Activated CD4-positive, alpha-beta T cell treated with anti-CD3 and anti-CD28 coated beads, Interleukin-2, Interleukin-6, amounts not matched to agents 100 ng/mL and 50 ng/mL, durations not matched to agents 16 hours and 8 hours (primary cell): Measurements from ENCODE around the gene ACTG2.

Experiments
- DNase-seq: peaks from one replicate; pipeline ENCODE4 v3.0.0-alpha.2; 2020

The ACTG2 gene

GRCh38 chr2:73915437-73915993 is 22.7 kb downstream of the ACTG2 start:
- no peak for DNase-seq

DNA sequence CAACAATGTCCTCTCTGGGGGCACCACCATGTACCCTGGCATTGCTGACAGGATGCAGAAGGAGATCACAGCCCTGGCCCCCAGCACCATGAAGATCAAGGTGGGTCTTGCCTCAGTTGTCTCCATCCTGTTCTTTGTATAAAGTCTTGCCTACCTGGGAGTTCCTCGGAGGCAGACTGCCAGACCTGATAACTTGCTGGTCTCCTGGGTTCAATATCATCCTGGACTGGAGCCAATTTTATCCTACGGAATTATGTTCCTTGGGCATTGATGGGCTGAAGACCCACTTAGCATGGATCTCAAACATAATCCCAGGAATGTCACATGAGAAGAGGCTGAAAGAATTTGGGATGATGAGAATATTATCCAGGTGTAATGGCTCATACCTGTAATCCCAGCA is 23.9 kb downstream of the ACTG2 start:
- no peak for DNase-seq

- no peak for DNase-seq
These were observed 24.5 kb downstream of the ACTG2 start for GRCh38 chr2:73917296-73917695.

GRCh38 chr2:73917696-73918207 is 24.9 kb downstream of the ACTG2 start:
- DNase-seq, result no peak

DNA sequence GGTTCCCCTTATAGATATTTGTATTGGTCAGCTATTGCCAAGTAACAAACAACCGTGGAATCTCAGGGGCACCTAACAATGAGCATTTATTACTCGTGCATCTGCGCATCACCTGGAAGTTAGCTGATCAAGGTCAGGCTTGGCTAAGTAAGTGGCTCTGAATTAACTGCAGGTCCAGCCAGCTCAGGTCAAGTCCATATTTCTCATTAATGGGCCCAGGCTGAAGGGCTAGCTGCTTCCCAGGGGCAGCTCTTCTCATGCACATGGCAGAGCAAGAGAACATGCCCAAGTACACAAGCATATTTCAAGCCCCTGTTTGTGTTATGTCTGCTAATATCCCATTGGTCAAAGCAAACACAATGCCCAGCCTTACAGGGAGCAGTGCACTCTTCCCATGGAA is 26.0 kb downstream of the ACTG2 start:
- DNase-seq, result no peak

DNA sequence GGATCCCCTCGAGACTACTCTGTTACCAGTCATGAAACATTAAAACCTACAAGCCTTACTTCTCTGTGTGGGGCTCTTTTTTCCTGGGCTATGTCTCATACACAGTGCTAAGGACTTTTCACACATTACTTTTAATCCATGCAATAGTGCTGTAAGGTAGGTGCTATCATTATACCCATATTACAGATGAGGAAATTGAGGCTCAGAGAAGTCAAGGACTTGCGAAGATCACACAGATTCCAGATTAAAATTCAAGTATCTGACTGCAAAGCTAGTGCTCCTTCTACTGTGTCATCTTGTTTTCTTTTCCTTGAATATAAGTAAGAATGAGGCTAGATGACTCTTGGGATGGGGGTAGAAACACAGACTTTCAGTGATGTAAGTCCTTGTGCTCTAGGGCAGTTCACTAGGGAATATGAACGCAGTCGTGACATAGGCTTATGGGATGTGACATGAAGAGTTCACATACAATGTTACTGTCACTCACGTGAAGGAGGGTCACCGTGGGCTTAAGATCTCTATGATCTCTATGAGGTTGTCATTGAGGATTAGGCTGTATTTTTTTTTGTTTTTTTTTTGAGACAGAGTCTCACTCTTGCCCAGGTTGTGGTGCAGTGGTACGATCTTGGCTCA is 26.9 kb downstream of the ACTG2 start:
- no peak for DNase-seq

- peak; percentile 23 for DNase-seq
These were observed 28.1 kb downstream of the ACTG2 start for GRCh38 chr2:73920577-73921545.

- DNase-seq, result no peak
These were observed 28.8 kb downstream of the ACTG2 start for GRCh38 chr2:73921581-73921980.

DNA sequence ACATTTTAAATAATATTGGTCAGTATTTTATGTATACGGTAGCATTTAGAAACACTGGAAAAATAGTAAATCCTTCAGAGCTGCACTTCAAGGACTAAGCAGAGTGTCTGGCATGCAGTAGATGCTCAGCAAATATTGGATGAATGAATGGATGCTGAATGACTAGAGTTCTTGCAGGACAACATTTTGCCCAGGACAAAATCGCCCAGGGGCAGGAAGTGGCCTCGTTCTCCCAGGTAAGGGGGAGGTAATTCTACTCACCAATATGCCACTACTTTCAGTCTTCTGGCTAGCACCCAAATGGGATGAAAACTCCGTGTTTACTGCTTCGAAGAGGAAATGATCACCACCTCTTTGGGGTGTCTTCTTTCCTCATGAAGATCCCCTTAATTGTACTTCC is 29.9 kb downstream of the ACTG2 start:
- DNase-seq, result no peak

- DNase-seq, result no peak
These were observed 32.4 kb downstream of the ACTG2 start for GRCh38 chr2:73925033-73925704.

DNA sequence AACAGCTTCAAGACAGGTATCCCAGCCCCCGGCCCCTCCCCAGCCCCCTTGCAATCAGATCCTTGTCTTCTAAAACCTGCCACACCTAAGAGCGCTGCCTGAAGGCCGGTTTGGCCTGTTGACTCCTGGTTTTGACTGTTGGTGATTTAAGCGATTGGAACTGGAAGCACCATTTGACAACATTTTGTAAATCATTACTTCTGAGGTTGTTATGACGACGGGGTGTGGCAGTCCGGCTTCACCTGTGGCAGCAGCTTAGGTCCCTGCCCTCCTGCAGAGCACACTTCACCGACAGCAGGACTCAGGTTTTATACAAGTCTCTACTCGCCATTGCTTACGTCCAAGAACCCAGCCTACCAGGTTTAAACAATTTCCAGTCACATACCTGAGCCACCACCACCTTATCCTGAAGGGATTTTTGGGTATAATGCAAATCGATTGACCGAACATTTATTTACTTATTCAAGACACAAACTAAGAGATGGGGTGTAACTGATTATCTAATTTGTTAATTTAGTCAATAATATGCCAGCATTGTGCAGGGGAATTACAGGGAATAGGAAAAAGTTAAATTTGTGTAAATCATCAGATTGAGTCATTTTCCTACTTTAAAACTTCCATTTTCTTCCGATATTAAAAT is 33.2 kb downstream of the ACTG2 start:
- DNase-seq, result no peak

DNA sequence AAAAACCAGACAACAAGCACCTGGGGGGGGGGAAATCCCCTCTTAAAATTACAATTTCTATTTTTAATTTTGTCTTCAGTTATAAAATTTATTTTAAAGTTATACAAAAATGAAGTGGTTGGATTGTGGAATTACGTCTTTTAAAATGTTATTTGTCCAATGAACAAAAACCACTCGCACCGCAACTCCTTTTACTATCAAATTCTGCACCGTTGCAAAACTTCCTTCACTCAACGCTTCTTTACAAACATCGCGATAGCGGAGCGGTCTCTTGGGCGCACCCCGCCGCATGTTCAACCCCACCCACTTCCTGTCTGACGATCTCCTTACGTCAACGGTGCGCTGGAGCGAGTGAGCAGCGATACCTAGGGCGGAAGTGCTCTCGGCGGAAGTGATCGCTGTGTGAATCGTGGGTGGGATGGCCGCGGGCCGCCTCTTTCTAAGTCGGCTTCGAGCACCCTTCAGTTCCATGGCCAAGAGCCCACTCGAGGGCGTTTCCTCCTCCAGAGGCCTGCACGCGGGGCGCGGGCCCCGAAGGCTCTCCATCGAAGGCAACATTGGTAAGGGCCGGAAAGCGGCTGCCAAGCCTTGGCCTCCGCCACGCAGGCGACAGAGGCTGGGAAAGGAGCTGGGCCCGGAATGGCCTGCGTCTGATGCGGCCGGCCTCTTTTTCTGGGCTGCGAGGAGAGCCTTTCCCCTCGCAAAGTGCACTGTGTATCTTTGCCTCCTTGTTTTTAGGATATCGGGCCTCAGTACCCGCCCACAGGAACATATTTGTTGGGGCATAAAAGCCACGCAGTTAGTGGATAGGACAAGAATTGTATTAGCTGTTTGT is 33.9 kb downstream of the ACTG2 start, which contains the start of gene DGUOK:
Gene DGUOK (plus strand): TSS at position 388 of the 835 bp plus-strand sequence. CDS start 31 bp downstream, at position 419.
- DNase-seq, result peak; percentile 99

- no peak for DNase-seq
These were observed 34.5 kb downstream of the ACTG2 start for GRCh38 chr2:73927344-73927743.

DNA sequence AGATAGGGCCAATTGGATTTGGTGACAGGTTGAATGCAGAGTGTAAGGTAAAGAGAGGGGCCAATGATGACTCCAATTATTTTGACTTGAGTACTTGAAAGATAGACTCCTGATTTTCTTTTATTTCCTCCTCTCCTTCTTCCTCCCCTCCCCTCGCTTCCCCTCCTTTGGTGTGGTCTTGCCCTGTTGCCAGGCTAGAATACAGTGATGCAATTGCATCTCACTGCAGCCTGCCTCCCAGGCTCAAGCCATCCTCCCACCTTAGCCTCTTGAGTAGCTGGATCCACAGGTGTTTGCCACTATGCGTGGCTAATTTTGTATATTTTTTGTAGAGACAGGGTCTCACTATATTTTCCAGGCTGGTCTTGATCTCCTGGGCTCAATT is 36.1 kb downstream of the ACTG2 start:
- DNase-seq, result no peak

DNA sequence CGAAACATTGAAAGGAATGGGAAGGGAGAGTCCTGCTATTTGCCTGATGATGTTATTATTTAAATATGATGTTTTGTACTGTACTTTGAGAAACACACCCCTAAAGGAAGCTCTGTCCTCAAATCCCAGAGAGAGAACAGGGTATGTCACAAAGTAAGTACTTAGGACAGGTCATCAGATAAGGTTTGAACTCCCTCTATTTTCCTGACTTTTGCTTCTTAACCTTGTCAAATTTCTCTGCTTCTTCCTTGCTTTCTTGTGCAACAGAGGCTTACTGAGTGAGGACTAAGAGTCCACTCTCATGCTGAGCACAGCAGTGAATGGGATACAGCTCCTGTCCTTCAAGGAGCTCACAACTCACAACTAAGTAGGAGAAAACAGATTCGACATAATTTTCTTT is 37.6 kb downstream of the ACTG2 start:
- no peak for DNase-seq

DNA sequence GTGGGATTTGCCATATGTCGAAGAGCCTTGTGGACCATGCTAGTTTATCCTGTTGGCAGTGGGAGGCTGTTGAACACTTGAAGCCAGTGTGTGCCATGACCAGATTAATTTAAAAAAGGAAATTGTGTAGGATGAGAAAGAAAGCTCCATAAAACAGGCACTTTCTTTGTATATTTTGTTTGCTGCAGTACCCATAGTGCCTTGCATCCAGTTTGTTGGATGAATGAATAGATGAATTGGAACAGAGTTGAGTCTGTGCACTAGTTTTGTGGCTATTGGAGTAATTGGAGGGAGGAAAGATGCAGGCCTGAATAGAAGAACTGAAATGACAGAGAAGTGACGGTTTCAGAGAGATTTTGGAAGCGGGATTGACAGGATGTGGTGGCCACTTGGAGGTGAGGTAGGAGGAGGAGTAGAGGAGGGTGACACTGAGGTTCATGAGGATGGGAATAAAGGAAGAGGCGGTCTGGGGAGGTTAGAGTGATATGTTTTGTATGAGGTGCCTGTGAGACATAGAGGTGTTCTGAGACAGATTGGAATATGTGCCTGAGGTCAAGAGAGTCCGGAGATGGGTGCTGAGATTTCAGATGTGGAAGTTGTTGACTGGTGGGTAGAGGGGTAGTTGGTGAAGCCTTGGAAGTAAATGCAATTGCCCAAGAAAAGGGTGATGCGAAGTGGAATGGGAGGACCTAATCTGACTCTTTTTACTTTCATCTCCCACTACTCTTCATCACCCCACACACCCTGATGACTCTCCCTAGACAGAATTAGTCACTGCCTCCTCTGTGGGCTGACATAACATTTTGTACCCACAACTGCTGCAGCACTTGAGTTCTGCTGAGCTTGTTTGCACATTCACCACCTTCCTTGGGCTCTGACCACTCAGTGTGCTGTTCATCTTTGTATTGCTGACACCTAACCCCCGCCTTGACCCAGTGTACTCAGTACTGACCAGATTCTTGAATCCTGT is 39.0 kb downstream of the ACTG2 start:
- DNase-seq, result peak; percentile 79

GRCh38 chr2:73933194-73933593 is 40.4 kb downstream of the ACTG2 start:
- DNase-seq, result no peak

- DNase-seq, result no peak
These were observed 42.8 kb downstream of the ACTG2 start for GRCh38 chr2:73935641-73936040.

DNA sequence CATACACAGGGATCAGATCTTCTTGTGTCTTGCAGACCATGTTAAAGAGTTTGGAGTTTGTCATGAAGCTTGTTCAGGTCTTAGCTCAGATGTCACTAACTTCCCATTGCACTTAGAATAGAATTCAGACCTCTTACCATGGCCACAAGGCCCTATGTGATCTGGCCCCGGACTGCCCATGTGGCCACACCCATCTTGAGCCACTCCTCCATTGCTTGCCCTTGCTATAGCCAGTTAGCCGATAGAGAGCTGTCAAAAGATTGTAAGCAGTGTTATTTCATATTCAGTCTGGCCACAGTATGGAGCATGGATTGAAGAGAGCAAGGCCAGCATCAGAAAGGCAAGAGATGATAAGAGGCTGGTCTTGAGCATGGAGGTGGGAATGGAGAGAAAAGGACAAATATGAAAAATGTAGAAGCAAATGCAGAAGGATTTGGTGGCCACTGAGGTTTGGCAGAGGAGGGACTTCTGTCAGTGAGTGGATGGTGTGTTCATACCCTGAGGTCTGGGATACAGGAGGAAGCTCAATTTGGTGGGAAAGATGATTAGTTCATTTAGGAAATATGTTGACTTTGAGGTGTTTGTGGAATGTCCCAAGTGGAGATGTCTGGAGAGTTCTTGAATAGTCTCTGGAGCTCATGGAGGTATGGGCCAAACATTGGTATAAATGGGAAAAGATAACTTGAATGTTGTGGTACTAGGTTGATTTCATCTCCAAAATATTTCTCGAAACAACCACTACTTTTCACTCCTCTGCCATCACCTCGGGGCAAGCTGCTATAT is 44.5 kb downstream of the ACTG2 start:
- no peak for DNase-seq
